Sigmoid colon (tissue), 7 donors: ENCODE results near the gene SAP30BP. TPM values are rescaled to one million over a fixed set of nuclear protein-coding genes. Genes with fewer than 3 reads are reported as not detected.
A peak's percentile ranks its signal among the peaks of the same experiment; 100 is the strongest.

Source experiments
- DNase-seq: peaks from one replicate; pipeline ENCODE4 v3.0.0-alpha.2; 2019
- H3K27ac ChIP-seq, 4 donors: fragments of 200-600 bp; sonication (generic); one replicate each; pipeline ENCODE4 v1.5.1; 2016 to 2019; ENCODE audit warnings: mild to moderate bottlenecking in 1 of 4
- H3K27me3 ChIP-seq, 3 donors: fragments of 200-600 bp; sonication (generic); one replicate each; pipeline ENCODE4 v1.5.1; 2019; ENCODE audit warnings: mild to moderate bottlenecking in 1 of 3
- H3K36me3 ChIP-seq, 4 donors: fragments of 200-600 bp; sonication (generic); one replicate each; pipeline ENCODE4 v1.5.1; 2016 to 2019
- H3K4me1 ChIP-seq, 4 donors: fragments of 200-600 bp; sonication (generic); one replicate each; pipeline ENCODE4 v1.5.1; 2017 to 2019
- H3K4me3 ChIP-seq, 4 donors: fragments of 200-600 bp; sonication (generic); one replicate each; pipeline ENCODE4 v1.5.1; 2017 to 2019; ENCODE audit warnings: mild to moderate bottlenecking in 2 of 4, moderate library complexity in 1 of 4
- H3K9me3 ChIP-seq, 4 donors: fragments of 200-600 bp in 3 of 4; sonication (generic) in 3 of 4; one replicate each; pipeline versions ENCODE4 v1.5.1 to v1.6.1; 2013 to 2019
- EP300 ChIP-seq, 4 donors: sonication (generic); formaldehyde crosslinking; IDR thresholded peaks; one replicate each; pipeline ENCODE4 v1.6.1; 2017; ENCODE audit warnings: antibody characterized with exemption in 4 of 4
- POLR2A ChIP-seq, 2 donors: fragments of 450-650 bp; IDR thresholded peaks; one replicate each; pipeline ENCODE4 v1.6.1; 2016; ENCODE audit warnings: antibody characterized with exemption in 2 of 2, mild to moderate bottlenecking in 2 of 2, moderate library complexity in 2 of 2
- POLR2AphosphoS5 ChIP-seq, 4 donors: sonication (generic); formaldehyde crosslinking; IDR thresholded peaks; one replicate each; pipeline ENCODE4 v1.6.1; 2017; ENCODE audit warnings: antibody characterized with exemption in 4 of 4
- WGBS, 2 donors: extraction: QIAGEN DNeasy Blood & Tissue Kit; methylation state at CpG; one replicate each; pipeline ENCODE4 v1.1.7; 2013; 5-methylcytosine and 5-hydroxymethylcytosine counted together
- intact Hi-C: fragments of 100-400 bp; cut with DNase I; formaldehyde crosslinking; loops from one replicate; pipeline ENCODE4 v1.15.1; 2023
- polyA plus RNA-seq, 3 donors: library from polyadenylated mRNA; stranded (reverse); fragments of 200-250 nt; gene quantifications; one replicate each; pipeline ENCODE4 v1.2.3, GENCODE V29; 2013
- total RNA-seq, 4 donors: library from RNA; depleted of rRNA; stranded (reverse); fragments of >200 nt; gene quantifications; one replicate each; pipeline ENCODE4 v1.1.0, GENCODE V29; 2016
- TF ChIP-seq, protein P1 (sequence below), 4 experiments: fragments of 450-650 bp in 3 of 4; fragments of 200-600 bp in 1 of 4; IDR thresholded peaks; one replicate each; pipeline ENCODE4 v1.5.1; 2016 to 2019; ENCODE audit warnings: antibody characterized with exemption in 4 of 4, mild to moderate bottlenecking in 3 of 4, moderate library complexity in 2 of 4
- donor health status: healthy with polysubstance abuse.
- donor health status: Bipolar disorder and iron deficiency.
- donor health status: healthy.

The SAP30BP gene
- total and polyA plus RNA-seq, 7 donors, result 53.2 to 96.9 (median 60.4) TPM

DNA sequence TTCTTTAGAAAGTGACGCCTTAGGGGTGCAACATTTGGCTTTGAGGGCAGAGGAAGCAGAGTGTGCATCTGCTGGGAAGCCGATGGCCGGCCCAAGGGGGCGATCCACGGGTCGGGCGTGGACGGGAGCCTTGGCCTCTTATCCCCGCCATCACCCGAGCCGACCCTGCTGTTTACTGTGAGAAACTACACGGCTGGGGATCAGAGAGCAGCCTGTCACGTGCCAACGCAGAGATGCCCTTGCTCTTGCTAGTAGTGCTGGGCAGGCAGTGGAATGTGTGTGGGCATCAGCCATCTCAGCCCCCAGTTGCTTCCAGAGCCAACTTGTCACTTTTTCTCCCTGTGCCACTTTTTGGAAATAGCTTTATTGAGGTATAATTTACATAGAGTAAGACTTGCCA is 27.4 kb downstream of the SAP30BP start:
- Histone ChIP-seq H3K27ac (peak overlapping the region; percentile 80 to 90 (median 86)), H3K9me3 (no peaks in the 10 kb centered on the region), H3K36me3 (peaks cover 0 to 4% (median 0%) of the 10 kb centered on the region in 4 donors), H3K4me3 (no peak overlapping the region), H3K27me3 (no peaks in the 10 kb centered on the region), H3K4me1 (peaks cover 0 to 82% (median 72%) of the 10 kb centered on the region in 4 donors)
- TF ChIP-seq EP300 (IDR thresholded peaks at IDR 0.05) (no peak), POLR2AphosphoS5 (IDR thresholded peaks at IDR 0.05) (peak in 1 of 4 donors; percentile 2)
- DNase-seq, result peak; percentile 69
- intact Hi-C loops, result no loop called here
- WGBS, 2 donors, result 67 to 79% methylated on average over 14 of the region's 14 CpGs

DNA sequence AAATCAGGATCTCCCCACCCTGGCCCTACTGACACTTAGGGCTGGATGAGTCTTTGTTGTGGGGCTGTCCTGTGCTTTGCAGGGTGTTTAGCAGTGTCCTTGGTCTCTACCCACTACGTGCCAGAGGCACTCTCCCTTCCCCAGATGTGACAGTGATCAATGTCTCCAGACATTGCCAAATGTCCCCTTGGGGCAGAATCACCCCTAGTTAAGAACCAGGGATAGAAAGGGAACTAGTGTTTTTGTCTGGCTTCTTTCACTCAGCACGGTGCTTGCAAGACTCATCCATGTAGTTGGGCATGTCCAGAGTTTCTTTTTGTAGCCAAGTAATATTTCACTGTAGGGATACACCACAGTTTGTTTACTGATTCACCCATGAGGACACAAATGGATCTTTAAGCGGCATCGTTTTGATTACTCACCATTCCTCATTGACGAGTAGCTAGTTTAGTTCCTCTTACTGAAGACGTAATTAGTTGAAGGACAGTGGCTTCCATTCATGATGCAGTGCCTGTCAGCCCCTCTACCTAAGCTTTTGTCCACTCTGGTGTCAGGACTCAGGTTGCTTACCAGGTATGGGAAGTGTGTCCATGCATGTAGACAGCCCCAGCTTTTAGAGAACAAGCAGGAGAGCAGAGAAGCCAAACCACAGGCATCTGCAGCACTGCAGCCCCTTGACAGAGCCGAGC is 28.1 kb downstream of the SAP30BP start:
- Histone ChIP-seq H3K9me3 (no peaks in the 10 kb centered on the region), H3K27ac (peak overlapping the region; percentile 80 to 90 (median 86)), H3K36me3 (peaks cover under 1 to 6% (median 4%) of the 10 kb centered on the region in 4 donors), H3K27me3 (no peaks in the 10 kb centered on the region), H3K4me3 (no peak overlapping the region), H3K4me1 (peaks cover 0 to 87% (median 73%) of the 10 kb centered on the region in 4 donors)
- TF ChIP-seq, protein P1, sequence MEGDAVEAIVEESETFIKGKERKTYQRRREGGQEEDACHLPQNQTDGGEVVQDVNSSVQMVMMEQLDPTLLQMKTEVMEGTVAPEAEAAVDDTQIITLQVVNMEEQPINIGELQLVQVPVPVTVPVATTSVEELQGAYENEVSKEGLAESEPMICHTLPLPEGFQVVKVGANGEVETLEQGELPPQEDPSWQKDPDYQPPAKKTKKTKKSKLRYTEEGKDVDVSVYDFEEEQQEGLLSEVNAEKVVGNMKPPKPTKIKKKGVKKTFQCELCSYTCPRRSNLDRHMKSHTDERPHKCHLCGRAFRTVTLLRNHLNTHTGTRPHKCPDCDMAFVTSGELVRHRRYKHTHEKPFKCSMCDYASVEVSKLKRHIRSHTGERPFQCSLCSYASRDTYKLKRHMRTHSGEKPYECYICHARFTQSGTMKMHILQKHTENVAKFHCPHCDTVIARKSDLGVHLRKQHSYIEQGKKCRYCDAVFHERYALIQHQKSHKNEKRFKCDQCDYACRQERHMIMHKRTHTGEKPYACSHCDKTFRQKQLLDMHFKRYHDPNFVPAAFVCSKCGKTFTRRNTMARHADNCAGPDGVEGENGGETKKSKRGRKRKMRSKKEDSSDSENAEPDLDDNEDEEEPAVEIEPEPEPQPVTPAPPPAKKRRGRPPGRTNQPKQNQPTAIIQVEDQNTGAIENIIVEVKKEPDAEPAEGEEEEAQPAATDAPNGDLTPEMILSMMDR (IDR thresholded peaks at IDR 0.05), result no peak
- TF ChIP-seq POLR2AphosphoS5 (IDR thresholded peaks at IDR 0.05) (no peak), POLR2A (IDR thresholded peaks at IDR 0.05) (no peak), EP300 (IDR thresholded peaks at IDR 0.05) (no peak)
- no peak for DNase-seq
- intact Hi-C loops, result no loop called here
- 52 to 79% methylated on average over 7 of the region's 7 CpGs for WGBS, 2 donors

DNA sequence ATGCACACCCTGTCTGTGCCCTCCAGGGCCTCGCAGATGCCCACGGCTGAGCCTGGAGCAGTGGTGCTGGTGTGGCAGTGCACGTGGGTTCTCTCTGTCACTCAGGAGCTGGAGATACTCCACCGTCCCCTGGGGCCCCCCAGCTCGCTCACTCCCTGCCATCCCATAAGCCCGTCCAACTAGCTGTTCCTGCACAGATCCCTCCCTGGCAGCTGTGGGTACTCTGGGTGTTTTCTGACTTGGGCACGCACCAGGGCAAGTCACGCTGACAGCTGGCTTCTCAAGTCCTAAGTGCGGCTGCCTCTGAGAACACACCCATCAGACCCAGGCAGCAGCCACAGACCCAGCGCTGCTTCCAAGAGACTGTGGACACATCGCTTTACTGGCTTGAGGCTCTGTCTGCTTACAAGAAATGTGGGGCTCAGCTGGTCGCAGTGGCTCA is 28.7 kb downstream of the SAP30BP start:
- TF ChIP-seq, protein P1 (IDR thresholded peaks at IDR 0.05), result no peak
- no peak for TF ChIP-seq EP300 (IDR thresholded peaks at IDR 0.05)
- TF ChIP-seq POLR2AphosphoS5 (IDR thresholded peaks at IDR 0.05), result peak in 3 of 4 donors; percentile 21 to 57 (median 51)
- TF ChIP-seq POLR2A (IDR thresholded peaks at IDR 0.05), result no peak
- H3K27me3 ChIP-seq, result no peaks in the 10 kb centered on the region
- intact Hi-C loops, result no loop called here
- no peak overlapping the region for H3K4me3 ChIP-seq
- DNase-seq, result peak; percentile 79
- H3K27ac ChIP-seq, result peak overlapping the region; percentile 80 to 90 (median 86)
- peaks cover 0 to 90% (median 77%) of the 10 kb centered on the region in 4 donors for H3K4me1 ChIP-seq
- H3K36me3 ChIP-seq, result peaks cover 7 to 11% (median 9%) of the 10 kb centered on the region in 4 donors
- H3K9me3 ChIP-seq, result no peaks in the 10 kb centered on the region
- WGBS, 2 donors, result 18 to 79% methylated on average over 12 of the region's 12 CpGs

DNA sequence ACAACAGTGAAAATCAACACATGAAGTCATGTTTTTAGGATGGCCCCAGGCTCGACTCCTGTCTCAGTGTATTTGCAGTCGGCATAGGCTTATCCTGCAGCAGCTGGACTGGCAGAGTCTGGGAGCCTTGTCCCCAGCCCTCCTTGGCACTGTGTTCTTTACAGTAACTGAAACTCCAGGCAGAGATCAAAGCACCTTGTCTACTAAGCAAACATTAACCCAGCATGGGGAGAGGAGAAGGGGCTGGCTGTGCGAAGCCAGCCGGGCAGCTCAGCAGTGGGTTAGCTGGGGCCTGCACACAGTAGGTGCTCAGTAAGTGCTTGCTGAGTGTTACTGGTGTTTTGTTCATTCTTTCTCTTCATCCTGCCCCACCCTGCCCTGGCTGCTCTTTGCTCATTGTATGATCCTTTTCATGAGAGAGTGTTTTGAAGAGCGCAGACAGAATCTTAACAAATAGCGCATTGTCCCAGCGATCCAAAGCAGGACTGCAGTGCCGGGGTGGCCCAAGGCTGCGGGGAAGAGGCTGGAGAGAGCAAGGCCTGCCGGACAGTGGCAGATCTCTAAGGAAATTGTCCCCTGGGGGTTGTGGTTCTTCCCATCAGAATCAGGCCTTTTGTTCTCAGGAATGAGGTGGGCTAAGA is 30.6 kb downstream of the SAP30BP start:
- no peaks in the 10 kb centered on the region for H3K9me3 ChIP-seq
- H3K27ac ChIP-seq, result peak overlapping the region; percentile 76 to 90 (median 82)
- no peaks in the 10 kb centered on the region for H3K27me3 ChIP-seq
- TF ChIP-seq POLR2AphosphoS5 (IDR thresholded peaks at IDR 0.05) (peak in 2 of 4 donors; percentile 36 to 53), POLR2A (IDR thresholded peaks at IDR 0.05) (no peak)
- 18 to 65% methylated on average over 10 of the region's 10 CpGs for WGBS, 2 donors
- DNase-seq, result no peak
- H3K4me1 ChIP-seq, result peaks cover 0 to 77% (median 69%) of the 10 kb centered on the region in 4 donors
- peaks cover 18 to 28% (median 19%) of the 10 kb centered on the region in 4 donors for H3K36me3 ChIP-seq
- intact Hi-C loops, result no loop called here
- H3K4me3 ChIP-seq, result no peak overlapping the region

DNA sequence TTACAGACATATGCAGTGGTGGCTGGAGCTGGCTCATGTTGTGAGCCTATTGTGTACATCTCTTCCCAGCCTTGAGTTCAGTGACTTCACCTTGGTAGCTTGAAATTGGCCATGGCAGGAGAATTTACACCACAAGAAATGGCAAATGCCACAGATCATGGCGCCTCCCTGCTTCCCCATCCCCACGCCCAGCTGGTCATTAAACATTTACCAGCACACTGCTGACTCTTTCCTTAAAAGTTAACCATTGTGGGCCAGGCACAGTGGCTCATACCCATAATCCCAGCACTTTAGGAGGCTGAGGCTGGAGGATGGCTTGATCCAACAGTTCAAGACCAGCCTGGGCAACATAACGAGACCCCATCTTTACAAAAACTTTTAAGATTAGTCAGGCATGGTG is 31.5 kb downstream of the SAP30BP start:
- DNase-seq, result no peak
- no peaks in the 10 kb centered on the region for H3K9me3 ChIP-seq
- peaks cover 22 to 37% (median 26%) of the 10 kb centered on the region in 4 donors for H3K36me3 ChIP-seq
- 47 to 77% methylated on average over 3 of the region's 3 CpGs for WGBS, 2 donors
- no peak overlapping the region for H3K4me3 ChIP-seq
- intact Hi-C loops, result no loop called here
- H3K27ac ChIP-seq, result peak overlapping the region; percentile 76 to 90 (median 82)
- TF ChIP-seq, protein P1 (IDR thresholded peaks at IDR 0.05), result no peak
- TF ChIP-seq EP300 (IDR thresholded peaks at IDR 0.05), result no peak
- TF ChIP-seq POLR2AphosphoS5 (IDR thresholded peaks at IDR 0.05), result no peak
- TF ChIP-seq POLR2A (IDR thresholded peaks at IDR 0.05), result no peak
- H3K27me3 ChIP-seq, result no peaks in the 10 kb centered on the region
- H3K4me1 ChIP-seq, result peaks cover 0 to 68% (median 61%) of the 10 kb centered on the region in 4 donors
